H1 (cell line): ENCODE results near the gene CD3D. TPM values are rescaled to one million over a fixed set of nuclear protein-coding genes. Genes with fewer than 3 reads are reported as not detected.

ENCODE experiments used
- CTCF ChIA-PET: fragments of 300-600 bp; sonication (Branson Sonifier 250); formaldehyde crosslinking; loops from one replicate; lab custom pipeline; 2021; ENCODE audit not compliant: partially characterized antibody; lab: Charles Lee
- POLR2A ChIA-PET: fragments of 300-600 bp; sonication (Branson Sonifier 250); formaldehyde crosslinking; loops from one replicate; lab custom pipeline; 2021; ENCODE audit warnings: inconsistent platforms; ENCODE audit not compliant: partially characterized antibody; lab: Charles Lee
- DNase-seq, 2 experiments: peaks; one replicate each; pipeline versions ENCODE4 v3.0.0 to v3.0.0-alpha.2; 2010 to 2022; ENCODE audit warnings: low spot score in 2 of 2, low read depth in 1 of 2, mixed read lengths in 1 of 2
- FAIRE-seq: peaks from 2 replicates; lab custom pipeline; 2011; peaks lifted over from hg19 to GRCh38; lab: Jason Lieb, UNC
- H2AFZ ChIP-seq: 2 replicates; pipeline ENCODE4 v1.8.1; 2012; ENCODE audit warnings: low read length, inconsistent platforms
- H2AK5ac ChIP-seq: 2 replicates; pipeline ENCODE4 v1.6.1; 2013; ENCODE audit warnings: low read depth, low read length
- H2BK120ac ChIP-seq: replicated peaks from 2 replicates; pipeline ENCODE3; 2013; ENCODE audit warnings: low read depth, low read length, inconsistent platforms
- H2BK12ac ChIP-seq: 2 replicates; pipeline ENCODE4 v1.6.1; 2013; ENCODE audit warnings: low read depth, low read length
- H2BK15ac ChIP-seq: 2 replicates; pipeline ENCODE4 v1.6.1; 2013; ENCODE audit warnings: low read length
- H2BK20ac ChIP-seq: 2 replicates; pipeline ENCODE4 v1.6.1; 2013; ENCODE audit warnings: low read length
- H2BK5ac ChIP-seq: 2 replicates; pipeline ENCODE4 v1.6.1; 2013; ENCODE audit warnings: low read depth, low read length
- H3K14ac ChIP-seq: 2 replicates; pipeline ENCODE4 v1.6.1; 2013; ENCODE audit warnings: inconsistent platforms; ENCODE audit not compliant: insufficient read length
- H3K18ac ChIP-seq: 2 replicates; pipeline ENCODE4 v1.6.1; 2013; ENCODE audit warnings: low read length; ENCODE audit errors: extremely low read depth
- H3K23ac ChIP-seq: 2 replicates; pipeline ENCODE4 v1.6.1; 2013; ENCODE audit warnings: inconsistent platforms; ENCODE audit not compliant: insufficient read length
- H3K23me2 ChIP-seq: 2 replicates; pipeline ENCODE4 v1.6.1; 2013; ENCODE audit warnings: low read depth, low read length
- H3K27ac ChIP-seq: 2 replicates; pipeline ENCODE4 v1.6.1; 2011; ENCODE audit warnings: low read depth, low read length, inconsistent platforms
- H3K27me3 ChIP-seq, 4 experiments: replicated peaks in 1 of 4; 1 replicate in 1 of 4; 2 replicates in 3 of 4; pipeline versions ENCODE4 v1.6.1 to v1.8.1; 2011 to 2013; ENCODE audit warnings: low read length in 3 of 4, mild to moderate bottlenecking in 3 of 4, inconsistent platforms in 2 of 4, mixed read lengths in 2 of 4, moderate library complexity in 1 of 4; ENCODE audit not compliant: control insufficient read depth in 3 of 4, insufficient read depth in 3 of 4; ENCODE audit errors: extremely low read depth in 1 of 4
- H3K36me3 ChIP-seq, 4 experiments: 2 replicates each; pipeline versions ENCODE4 v1.6.1 to v1.8.1; 2011 to 2013; ENCODE audit warnings: mild to moderate bottlenecking in 4 of 4, low read length in 3 of 4, moderate library complexity in 2 of 4, control low read depth in 1 of 4, inconsistent platforms in 1 of 4; ENCODE audit not compliant: insufficient read depth in 4 of 4, control insufficient read depth in 2 of 4
- H3K4ac ChIP-seq: replicated peaks from 2 replicates; pipeline ENCODE3; 2013; ENCODE audit warnings: low read length, low read depth, mixed read lengths, inconsistent platforms; ENCODE audit not compliant: insufficient read length
- H3K4me1 ChIP-seq, 4 experiments: replicated peaks in 1 of 4; 1 replicate in 1 of 4; 2 replicates in 3 of 4; pipeline versions ENCODE4 v1.6.1 to v1.8.1; 2011 to 2013; ENCODE audit warnings: low read length in 3 of 4, inconsistent platforms in 2 of 4, mixed read lengths in 1 of 4; ENCODE audit not compliant: insufficient read depth in 4 of 4, control insufficient read depth in 3 of 4
- H3K4me2 ChIP-seq, 2 experiments: 2 replicates each; pipeline versions ENCODE4 v1.6.1 to v1.8.1; 2011 to 2013; ENCODE audit warnings: low read depth in 2 of 2, low read length in 2 of 2, control low read depth in 1 of 2, inconsistent platforms in 1 of 2, mild to moderate bottlenecking in 1 of 2; ENCODE audit not compliant: insufficient read depth in 1 of 2
- H3K4me3 ChIP-seq, 4 experiments: fragments of 200-600, 300-600 bp in 1 of 4; sonication (generic), shearing (Covaris generic), sonication (Bioruptor Twin) in 1 of 4; 2 replicates each; pipeline versions ENCODE4 v1.5.1 to v1.8.1; 2011 to 2016; ENCODE audit warnings: low read length in 4 of 4, low read depth in 3 of 4, control low read depth in 2 of 4, inconsistent platforms in 2 of 4, mild to moderate bottlenecking in 2 of 4, mixed read lengths in 1 of 4, moderate library complexity in 1 of 4; ENCODE audit not compliant: insufficient read depth in 2 of 4; ENCODE audit errors: extremely low read depth in 1 of 4
- H3K56ac ChIP-seq: replicated peaks from 2 replicates; pipeline ENCODE3; 2013; ENCODE audit warnings: low read depth, mild to moderate bottlenecking, mixed read lengths, low read length, inconsistent platforms; ENCODE audit not compliant: insufficient read length
- H3K79me1 ChIP-seq: 2 replicates; pipeline ENCODE4 v1.6.1; 2013; ENCODE audit warnings: low read depth, low read length, control low read depth
- H3K79me2 ChIP-seq, 2 experiments: 2 replicates each; pipeline versions ENCODE4 v1.6.1 to v1.8.1; 2012 to 2013; ENCODE audit warnings: low read length in 2 of 2, mild to moderate bottlenecking in 2 of 2, inconsistent platforms in 1 of 2; ENCODE audit not compliant: insufficient read depth in 2 of 2, control insufficient read depth in 1 of 2
- H3K9ac ChIP-seq, 4 experiments: replicated peaks in 1 of 4; 1 replicate in 1 of 4; 2 replicates in 3 of 4; pipeline versions ENCODE4 v1.6.1 to v1.8.1; 2011 to 2013; ENCODE audit warnings: low read depth in 3 of 4, low read length in 3 of 4, control low read depth in 2 of 4, mild to moderate bottlenecking in 2 of 4, moderate library complexity in 2 of 4, inconsistent platforms in 1 of 4; ENCODE audit errors: extremely low read depth in 1 of 4
- H3K9me3 ChIP-seq, 2 experiments: 2 replicates each; pipeline versions ENCODE4 v1.6.1 to v1.8.1; 2012 to 2013; ENCODE audit warnings: mild to moderate bottlenecking in 2 of 2, moderate library complexity in 2 of 2, control low read depth in 1 of 2, inconsistent platforms in 1 of 2, low read depth in 1 of 2, low read length in 1 of 2, mixed read lengths in 1 of 2; ENCODE audit not compliant: insufficient read depth in 2 of 2
- H4K20me1 ChIP-seq, 2 experiments: replicated peaks in 1 of 2; 2 replicates each; pipeline versions ENCODE3 to v1.8.1; 2011 to 2013; ENCODE audit warnings: inconsistent platforms in 2 of 2, low read length in 2 of 2, mild to moderate bottlenecking in 1 of 2; ENCODE audit not compliant: insufficient read depth in 2 of 2, control insufficient read depth in 1 of 2
- H4K5ac ChIP-seq: 2 replicates; pipeline ENCODE4 v1.6.1; 2013; ENCODE audit warnings: low read length, low read depth, mixed read lengths, inconsistent platforms; ENCODE audit not compliant: insufficient read length
- H4K8ac ChIP-seq: 2 replicates; pipeline ENCODE4 v1.8.0; 2013; ENCODE audit warnings: mild to moderate bottlenecking, moderate library complexity, low read length, inconsistent platforms; ENCODE audit not compliant: insufficient read depth; ENCODE audit errors: extremely low read depth
- H4K91ac ChIP-seq: replicated peaks from 2 replicates; pipeline ENCODE3; 2013; ENCODE audit warnings: low read length, mixed read lengths, inconsistent platforms; ENCODE audit not compliant: insufficient read length
- RAD21 ChIP-seq, 2 experiments: IDR thresholded peaks in 1 of 2; conservative IDR thresholded peaks in 1 of 2; 2 replicates each; pipeline ENCODE4 v1.6.1; 2011; ENCODE audit warnings: low read depth in 2 of 2, low read length in 2 of 2, improper control_type of control experiment in 1 of 2, inconsistent platforms in 1 of 2, mild to moderate bottlenecking in 1 of 2, moderate library complexity in 1 of 2
- SIN3A ChIP-seq, 2 experiments: IDR thresholded peaks in 1 of 2; conservative IDR thresholded peaks in 1 of 2; 2 replicates each; pipeline ENCODE4 v1.6.1; 2011 to 2012; ENCODE audit warnings: low read length in 2 of 2, improper control_type of control experiment in 1 of 2, low read depth in 1 of 2, mild to moderate bottlenecking in 1 of 2
- WGBS, 2 experiments: shearing (Covaris generic) in 1 of 2; methylation state at CpG; one replicate each; pipeline versions ENCODE4 v1.1.6 to v1.1.7; 2013 to 2015; ENCODE audit warnings: low lambda C conversion rate in 2 of 2, mixed read lengths in 2 of 2, inconsistent platforms in 1 of 2, low coverage in 1 of 2, missing lambda C conversion rate in 1 of 2; ENCODE audit not compliant: insufficient replicate concordance in 2 of 2, insufficient coverage in 1 of 2, insufficient read length in 1 of 2; ENCODE audit errors: extremely low coverage in 1 of 2, missing lambda C conversion rate in 1 of 2; 5-methylcytosine and 5-hydroxymethylcytosine counted together
- polyA plus RNA-seq, 7 experiments: library from polyadenylated mRNA; depleted of rRNA in 3 of 7; stranded (reverse) in 5 of 7; unstranded in 2 of 7; fragments of >200 nt in 5 of 7; fragments of 200-250 nt in 2 of 7; gene quantifications; 1 replicate in 5 of 7; 2 replicates in 1 of 7; 4 replicates in 1 of 7; pipeline versions ENCODE4 v1.2.1 to v1.2.3, GENCODE V29; 2011 to 2013; ENCODE audit warnings: missing spikeins in 2 of 7, mixed read lengths in 2 of 7
- total RNA-seq: library from RNA; stranded (reverse); fragmentation: NEBNext Ultra II Directional; extraction: Animal tissue kit (Norgen Biotek cat#: 25700); gene quantifications from 2 replicates; pipeline ENCODE4 v1.2.1, GENCODE V29; 2021

Gene CD3D
- total and polyA plus RNA-seq, 2 of the 8 experiments (the other 6 are each of a cell fraction or from before 2014, with no cell fraction given), result not detected

DNA sequence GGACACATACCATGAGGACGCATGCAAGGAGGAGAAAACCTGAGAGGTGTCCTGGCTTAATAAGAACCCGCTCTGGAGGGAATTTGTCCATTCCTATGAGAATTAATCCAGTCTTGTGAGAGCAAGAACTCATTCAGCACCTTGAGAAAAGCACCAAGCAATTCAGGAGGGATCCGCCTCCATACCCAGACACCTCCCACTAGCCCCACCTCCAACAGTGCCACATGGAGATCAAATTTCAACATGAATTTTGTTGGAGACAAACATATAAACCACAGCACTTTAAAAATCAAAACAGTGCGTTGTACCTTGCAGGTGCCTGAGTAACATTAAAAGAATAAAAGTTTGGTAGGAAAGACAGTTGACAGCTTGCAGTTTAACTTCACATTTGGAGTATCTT is 28.3 kb upstream of the CD3D start:
- Histone ChIP-seq H4K8ac (no peak overlapping the region), H2BK15ac (no peak overlapping the region), H3K23me2 (no peaks in the 10 kb centered on the region), H2BK120ac (no peak overlapping the region), H3K27ac (no peak overlapping the region), H3K4me1 (no peaks in the 10 kb centered on the region), H3K56ac (no peak overlapping the region), H2BK20ac (no peak overlapping the region), H3K79me2 (no peaks in the 10 kb centered on the region), H2AFZ (no peak overlapping the region), H3K4me3 (no peak overlapping the region), H3K27me3 (no peaks in the 10 kb centered on the region; a peak in 1 of 7 replicates), H3K79me1 (no peaks in the 10 kb centered on the region), H4K91ac (no peak overlapping the region), H3K36me3 (peaks cover 8 to 54% (median 37%) of the 10 kb centered on the region in 4 experiments), H2BK12ac (no peak overlapping the region), H3K4me2 (no peak overlapping the region), H3K9ac (no peak overlapping the region; a peak in 2 of 7 replicates), H3K23ac (no peak overlapping the region), H3K14ac (no peak overlapping the region), H4K5ac (no peak overlapping the region), H2BK5ac (no peak overlapping the region), H2AK5ac (no peak overlapping the region), H3K4ac (no peak overlapping the region), H3K9me3 (no peaks in the 10 kb centered on the region), H3K18ac (no peak overlapping the region), H4K20me1 (peaks cover 0 to 5% of the 10 kb centered on the region in 2 experiments)
- 86% methylated on average over 4 of the region's 4 CpGs; no CpG with 5 or more reads in 1 of the 2 experiments for WGBS, 2 experiments
- CTCF ChIA-PET, result no interaction called here
- POLR2A ChIA-PET, result no interaction called here
- FAIRE-seq, result peak; percentile 24
- no peak for DNase-seq
- TF ChIP-seq RAD21 (IDR thresholded peaks at IDR 0.05 in 1 of 2, conservative IDR thresholded peaks at IDR 0.05 in 1 of 2; ENCODE audit: low read depth in 2 of 2, low read length in 2 of 2) (no peak), SIN3A (conservative IDR thresholded peaks at IDR 0.05 in 1 of 2, IDR thresholded peaks at IDR 0.05 in 1 of 2; ENCODE audit: low read depth in 1 of 2, low read length in 2 of 2) (no peak)
